GM12801 (cell line): ENCODE results near the gene C13orf42.

Experiments used
- TF ChIP-seq, protein P1 (sequence below): IDR thresholded peaks from one replicate; pipeline ENCODE4 v1.5.1; 2011; ENCODE audit warnings: control low read depth; ENCODE audit not compliant: insufficient read length; ENCODE audit errors: extremely low read depth

C13orf42 gene

DNA sequence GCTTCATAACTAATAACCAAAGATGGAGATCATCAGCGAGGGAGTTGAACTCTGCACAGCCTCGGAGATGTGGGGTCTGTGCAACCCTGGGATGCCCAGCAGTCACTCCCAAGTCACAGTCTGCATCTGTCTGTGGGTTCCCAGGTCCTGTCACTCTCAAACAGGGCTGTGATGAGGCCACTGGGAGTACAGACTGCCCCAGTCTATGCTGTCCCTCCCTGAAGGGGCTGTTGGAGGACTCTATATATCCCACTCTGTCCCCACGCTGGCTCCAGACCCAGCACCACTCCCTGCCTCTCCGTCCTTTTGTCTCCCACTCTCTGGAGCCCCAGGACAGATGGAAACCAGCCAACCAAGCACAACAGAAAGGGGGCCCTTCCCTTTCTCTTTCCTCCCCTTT, 26.2 kb upstream of the C13orf42 start:
- TF ChIP-seq, protein P1, sequence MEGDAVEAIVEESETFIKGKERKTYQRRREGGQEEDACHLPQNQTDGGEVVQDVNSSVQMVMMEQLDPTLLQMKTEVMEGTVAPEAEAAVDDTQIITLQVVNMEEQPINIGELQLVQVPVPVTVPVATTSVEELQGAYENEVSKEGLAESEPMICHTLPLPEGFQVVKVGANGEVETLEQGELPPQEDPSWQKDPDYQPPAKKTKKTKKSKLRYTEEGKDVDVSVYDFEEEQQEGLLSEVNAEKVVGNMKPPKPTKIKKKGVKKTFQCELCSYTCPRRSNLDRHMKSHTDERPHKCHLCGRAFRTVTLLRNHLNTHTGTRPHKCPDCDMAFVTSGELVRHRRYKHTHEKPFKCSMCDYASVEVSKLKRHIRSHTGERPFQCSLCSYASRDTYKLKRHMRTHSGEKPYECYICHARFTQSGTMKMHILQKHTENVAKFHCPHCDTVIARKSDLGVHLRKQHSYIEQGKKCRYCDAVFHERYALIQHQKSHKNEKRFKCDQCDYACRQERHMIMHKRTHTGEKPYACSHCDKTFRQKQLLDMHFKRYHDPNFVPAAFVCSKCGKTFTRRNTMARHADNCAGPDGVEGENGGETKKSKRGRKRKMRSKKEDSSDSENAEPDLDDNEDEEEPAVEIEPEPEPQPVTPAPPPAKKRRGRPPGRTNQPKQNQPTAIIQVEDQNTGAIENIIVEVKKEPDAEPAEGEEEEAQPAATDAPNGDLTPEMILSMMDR = no peak

DNA sequence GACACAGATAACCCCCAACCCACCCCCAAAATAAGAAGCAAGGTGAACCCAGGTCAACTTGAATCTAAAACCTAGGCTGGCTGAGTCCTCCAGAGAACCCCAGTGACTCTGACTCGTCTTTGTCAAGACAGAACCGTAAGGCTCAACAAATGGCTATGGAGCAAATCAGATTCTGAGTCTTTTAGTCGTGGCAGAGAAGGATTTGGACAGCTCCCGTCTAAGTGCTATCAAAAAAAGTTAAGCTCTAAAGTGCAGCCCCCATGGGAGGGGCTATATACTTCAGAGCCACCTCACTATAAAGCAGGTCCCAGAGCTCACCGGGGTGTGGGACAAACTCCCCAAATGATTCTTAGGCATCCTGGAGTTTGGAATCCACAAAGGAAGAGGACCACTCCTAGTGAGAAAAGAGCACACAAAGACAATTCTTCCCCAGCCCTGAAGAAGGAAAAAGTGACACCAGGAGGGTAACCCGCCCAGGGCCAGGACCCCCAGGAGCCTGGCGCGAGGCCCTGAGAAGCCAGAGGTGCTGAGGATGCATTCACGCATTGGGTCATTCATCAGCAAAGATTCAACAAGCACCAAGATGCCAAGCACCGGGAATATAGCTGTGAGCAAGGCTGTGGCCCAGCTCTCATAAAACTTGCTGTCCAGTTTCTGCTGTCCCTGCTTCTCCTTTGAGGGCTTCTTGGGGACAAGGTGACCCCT, 25.4 kb upstream of the C13orf42 start:
- TF ChIP-seq, protein P1 = no peak

DNA sequence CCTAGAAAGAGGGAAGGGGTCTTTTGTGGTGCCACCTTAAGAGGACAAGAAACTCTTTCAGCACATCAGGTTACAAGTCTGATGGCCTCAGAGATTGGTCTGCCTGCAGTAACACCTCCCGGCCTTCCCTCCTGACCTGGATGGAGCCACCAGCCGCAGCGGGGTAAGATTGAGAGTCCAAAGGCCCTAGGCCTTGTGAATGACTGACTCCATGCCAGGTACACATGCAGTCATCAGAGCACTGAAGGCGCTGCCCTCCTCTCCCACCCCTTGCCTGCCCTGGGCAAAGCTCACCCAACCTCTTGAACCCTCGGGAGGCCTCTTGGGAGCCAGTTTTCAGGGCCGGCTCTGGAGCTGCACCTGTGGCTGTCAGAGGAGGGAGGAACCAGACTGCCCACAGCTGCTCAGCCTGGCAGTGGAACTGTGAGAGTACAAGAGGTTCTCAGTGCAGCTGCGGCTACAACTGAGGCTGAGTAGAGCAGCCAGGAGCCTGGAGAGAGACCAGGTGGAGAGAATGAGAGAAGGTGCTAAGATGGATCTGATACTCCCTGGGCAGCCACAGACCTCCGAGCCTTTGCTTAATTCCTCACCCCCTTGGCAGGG, 23.8 kb upstream of the C13orf42 start:
- TF ChIP-seq, protein P1 = no peak

DNA sequence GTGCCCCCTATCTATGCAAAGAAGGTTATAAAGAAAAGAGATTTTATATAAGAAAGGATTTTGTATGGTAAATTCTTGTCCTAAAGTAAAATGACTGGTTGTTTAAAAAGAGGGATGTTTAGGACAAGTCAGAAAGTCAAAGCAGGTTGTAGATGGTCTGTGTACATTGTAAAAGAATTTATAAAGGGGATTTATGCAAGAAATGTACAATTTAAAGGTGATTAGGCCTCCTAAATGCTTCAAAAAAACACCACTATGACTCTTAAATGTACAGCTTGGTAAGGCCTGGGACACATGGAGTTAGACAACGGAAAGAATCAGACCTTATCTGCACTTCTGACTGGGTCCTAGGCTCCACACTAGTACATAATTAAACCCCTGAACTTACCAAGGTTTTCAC, 19.3 kb upstream of the C13orf42 start:
- TF ChIP-seq, protein P1 = no peak

DNA sequence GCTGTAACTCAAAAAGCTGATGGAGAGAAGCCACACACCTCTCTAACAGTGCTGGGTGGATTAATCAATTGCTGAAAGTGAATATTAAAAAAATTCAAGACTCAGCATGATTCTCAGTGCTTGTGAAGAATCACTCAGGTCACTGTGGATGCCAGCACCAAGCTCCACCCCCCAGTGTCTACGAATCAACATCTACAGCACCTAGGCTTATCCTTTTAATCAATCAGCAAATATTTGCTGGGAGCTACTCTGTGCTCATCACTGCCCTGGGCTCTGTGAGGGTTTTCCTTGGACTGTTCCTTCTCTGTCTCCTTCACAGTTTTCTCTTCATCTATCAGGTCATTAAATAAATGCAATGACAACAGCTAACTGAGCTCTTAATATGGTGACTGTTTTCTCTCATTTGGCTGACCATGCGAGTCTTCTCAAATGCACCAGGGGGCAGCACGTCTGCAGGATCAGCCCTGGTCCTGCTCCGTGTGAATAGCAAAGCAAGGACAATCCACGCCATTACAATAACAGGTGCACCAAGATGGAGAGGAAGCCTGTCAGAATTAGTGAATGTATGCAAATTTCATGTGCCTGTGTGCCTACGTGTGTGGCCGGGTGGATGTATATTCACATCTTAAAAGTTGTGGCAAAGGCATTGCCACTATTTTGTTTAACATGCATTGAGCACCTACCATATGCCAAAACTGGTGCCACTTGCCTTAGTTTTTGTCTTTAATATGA, 14.6 kb upstream of the C13orf42 start:
- TF ChIP-seq, protein P1 = no peak

DNA sequence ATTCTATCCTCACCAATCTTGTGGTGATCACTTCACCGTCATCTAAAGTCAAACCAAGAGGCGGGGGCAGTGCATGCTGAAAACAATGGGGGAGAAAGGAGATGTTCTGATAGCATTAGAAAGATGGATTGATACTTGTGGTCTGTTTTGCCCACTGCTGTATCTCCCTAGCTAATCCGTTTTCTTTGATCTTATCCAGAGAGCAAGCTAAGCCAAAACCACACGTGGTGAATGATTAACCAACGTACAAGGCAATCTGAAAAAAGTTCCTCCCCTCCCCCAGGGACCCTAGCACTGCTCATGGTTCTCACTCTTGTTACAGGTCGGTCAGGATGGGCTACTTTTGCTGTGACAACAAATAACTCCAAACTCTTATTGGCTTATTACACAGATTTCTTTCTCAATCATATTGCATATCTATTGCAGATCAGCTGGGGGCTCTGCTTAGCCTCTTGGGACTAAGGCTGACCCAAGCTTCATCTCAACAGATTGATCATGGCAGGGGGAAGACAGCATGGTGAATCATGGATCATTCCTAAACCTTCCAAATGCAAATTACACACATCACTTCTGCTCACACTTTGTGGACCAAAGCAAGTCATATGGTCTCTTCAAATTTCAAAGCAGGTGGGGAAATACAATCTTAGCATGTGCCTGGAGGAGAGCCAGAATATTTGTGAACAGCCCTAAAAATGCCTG, 11.9 kb upstream of the C13orf42 start:
- TF ChIP-seq, protein P1 = no peak
